GM10266 (cell line): ENCODE measurements around the gene PLA2G2C.

Experiments used
- DNase-seq: peaks from one replicate; pipeline ENCODE4 v3.0.0; 2012; ENCODE audit errors: extremely low spot score
- TF ChIP-seq, protein P1 (sequence below): IDR thresholded peaks from 2 replicates; pipeline ENCODE4 v1.5.1; 2012; ENCODE audit warnings: mild to moderate bottlenecking, low read depth; ENCODE audit not compliant: control insufficient read depth, insufficient read depth; ENCODE audit errors: missing control alignments

The PLA2G2C gene

DNA sequence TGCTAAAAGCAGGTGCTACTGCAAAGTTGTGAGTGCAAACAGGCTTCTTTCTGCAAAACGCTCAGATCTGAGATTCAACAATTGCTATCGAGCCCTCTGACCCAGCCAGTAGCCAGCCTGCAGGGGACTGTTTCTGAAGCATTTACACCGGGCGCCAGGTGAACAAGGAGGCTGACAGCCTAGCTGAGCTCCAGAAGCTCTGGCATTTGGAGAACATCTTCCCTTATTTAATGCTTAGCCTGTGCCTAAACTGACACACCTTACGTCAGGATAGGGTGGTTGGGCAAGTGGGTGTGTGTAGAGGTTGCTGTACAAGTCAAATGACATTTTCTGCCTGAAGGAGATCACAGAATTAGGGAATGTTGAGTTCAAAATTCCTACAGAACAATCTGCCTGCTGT, 15.8 kb upstream of the PLA2G2C start:
- TF ChIP-seq, protein P1, sequence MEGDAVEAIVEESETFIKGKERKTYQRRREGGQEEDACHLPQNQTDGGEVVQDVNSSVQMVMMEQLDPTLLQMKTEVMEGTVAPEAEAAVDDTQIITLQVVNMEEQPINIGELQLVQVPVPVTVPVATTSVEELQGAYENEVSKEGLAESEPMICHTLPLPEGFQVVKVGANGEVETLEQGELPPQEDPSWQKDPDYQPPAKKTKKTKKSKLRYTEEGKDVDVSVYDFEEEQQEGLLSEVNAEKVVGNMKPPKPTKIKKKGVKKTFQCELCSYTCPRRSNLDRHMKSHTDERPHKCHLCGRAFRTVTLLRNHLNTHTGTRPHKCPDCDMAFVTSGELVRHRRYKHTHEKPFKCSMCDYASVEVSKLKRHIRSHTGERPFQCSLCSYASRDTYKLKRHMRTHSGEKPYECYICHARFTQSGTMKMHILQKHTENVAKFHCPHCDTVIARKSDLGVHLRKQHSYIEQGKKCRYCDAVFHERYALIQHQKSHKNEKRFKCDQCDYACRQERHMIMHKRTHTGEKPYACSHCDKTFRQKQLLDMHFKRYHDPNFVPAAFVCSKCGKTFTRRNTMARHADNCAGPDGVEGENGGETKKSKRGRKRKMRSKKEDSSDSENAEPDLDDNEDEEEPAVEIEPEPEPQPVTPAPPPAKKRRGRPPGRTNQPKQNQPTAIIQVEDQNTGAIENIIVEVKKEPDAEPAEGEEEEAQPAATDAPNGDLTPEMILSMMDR = no peak
- DNase-seq = no peak

DNA sequence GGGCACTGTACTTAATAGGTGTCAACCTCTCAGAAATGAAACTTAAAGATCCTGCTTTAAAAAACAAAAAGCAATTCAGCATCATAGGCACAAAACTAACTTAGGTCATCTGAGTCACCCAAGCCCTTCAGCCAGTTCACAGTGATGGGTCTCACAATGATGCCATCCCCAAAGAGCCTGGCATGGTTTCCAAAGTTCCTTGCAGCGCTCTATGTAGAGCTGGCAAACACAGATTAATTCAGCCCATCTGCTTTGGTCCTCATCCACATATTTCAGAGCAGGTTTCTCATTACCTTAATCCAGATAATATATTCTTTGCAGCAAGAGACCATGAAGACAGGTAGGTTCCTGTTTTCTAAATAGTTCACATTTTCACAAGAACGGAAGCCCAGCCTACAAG, 14.6 kb upstream of the PLA2G2C start:
- TF ChIP-seq, protein P1 = no peak
- no peak for DNase-seq

DNA sequence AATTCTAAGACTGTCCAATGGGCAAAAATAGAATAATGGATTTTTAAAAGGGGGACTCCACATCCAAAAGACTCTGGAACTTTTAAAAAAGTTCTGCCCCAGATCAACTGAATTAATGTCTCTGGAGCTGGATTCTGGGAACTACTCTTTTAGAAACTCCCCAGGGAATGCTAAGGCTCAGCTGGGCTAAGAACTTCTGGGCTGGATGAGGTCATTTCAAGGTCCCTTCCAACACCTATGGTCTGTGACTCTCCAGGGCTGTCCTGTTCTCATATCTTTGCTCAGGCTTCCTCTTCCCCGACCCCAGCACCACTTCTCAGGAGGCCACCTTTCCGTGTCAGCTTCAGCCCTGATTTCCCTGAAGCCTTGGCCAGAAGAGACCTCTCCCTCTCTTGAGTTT, 13.5 kb upstream of the PLA2G2C start:
- DNase-seq = no peak
- TF ChIP-seq, protein P1 = no peak

DNA sequence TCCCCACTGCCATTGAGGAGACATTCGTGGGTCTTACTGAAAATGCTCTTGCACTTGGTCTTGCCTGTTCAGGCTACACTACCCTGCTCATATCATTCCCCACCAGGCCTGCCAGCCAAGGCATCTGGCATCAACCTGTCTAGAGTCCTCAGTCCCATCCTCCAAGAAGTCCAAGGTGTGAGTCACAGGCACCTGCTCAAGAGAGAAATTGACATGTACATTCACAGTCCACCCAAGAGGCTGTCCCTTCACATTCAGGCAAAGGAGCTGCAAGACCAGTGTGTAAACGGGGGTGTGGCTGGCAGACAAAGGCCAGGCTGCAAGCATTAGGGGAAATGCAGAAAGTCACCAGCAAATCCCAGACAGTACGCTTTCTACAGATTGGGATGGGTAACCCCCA, 13.1 kb upstream of the PLA2G2C start:
- TF ChIP-seq, protein P1 = no peak
- DNase-seq = no peak

DNA sequence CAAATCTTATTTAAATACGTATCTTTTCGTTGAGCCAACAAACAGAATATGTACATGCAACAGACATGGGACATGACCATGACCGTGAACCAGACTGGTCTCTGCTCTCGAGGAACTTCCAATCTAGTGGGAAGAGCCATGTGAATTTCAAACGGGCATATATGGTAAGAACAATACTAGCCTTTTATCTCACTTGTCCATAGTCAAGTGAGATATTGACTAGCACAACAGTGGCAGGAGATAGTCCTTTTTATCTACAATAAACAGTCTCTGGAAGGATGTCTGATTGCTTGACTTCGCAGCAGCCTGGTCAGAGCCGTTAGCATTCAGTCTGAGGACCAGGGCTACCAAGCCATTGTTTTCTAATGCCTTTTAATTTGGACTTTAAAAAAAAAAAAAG, 12.6 kb upstream of the PLA2G2C start:
- no peak for DNase-seq
- TF ChIP-seq, protein P1 = no peak

DNA sequence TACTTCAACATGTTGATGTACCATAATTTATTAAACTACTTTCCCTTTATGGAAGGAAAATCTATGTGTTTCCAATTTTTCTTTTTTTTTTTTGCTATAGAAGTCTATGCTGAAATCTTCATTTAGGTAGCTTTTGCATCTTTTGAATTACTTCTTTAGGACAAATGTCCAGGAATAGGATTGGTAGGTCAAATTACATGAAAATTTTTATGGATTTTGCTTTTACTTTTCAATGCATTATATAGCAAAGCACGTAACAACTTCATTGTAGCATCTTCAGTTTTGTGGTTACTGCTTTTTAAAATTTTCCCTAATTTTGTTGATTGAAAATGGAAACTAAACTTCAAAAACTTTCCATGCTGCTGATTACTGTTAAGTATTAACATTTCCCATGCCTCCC, 12.0 kb upstream of the PLA2G2C start:
- TF ChIP-seq, protein P1 = no peak

DNA sequence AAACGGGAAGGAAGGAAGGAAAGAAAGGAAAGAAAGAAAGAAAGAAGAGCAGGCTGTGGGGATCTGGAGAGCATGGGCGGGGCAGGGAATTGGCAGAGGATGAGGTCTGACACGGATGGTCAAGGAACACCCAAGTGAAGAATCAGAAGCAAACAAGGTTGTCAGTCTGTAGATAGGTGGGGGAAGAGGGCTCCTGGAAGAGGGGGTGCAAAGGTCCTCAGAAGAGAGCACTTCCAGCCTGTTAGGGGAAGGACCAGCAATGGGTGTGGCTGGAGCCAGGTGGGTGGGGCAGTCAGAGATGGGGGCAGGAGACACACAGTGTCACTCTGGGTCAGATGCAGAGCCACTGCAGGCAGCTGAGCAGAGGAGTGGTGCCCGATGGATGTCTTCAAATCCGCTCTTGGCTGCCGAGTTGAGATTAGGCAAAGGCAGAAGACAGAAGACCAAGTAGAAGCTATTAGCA, 11.0 kb upstream of the PLA2G2C start:
- TF ChIP-seq, protein P1 = no peak

More for the DNA sequence above, 12.0 kb upstream of the PLA2G2C start:
- no peak for DNase-seq

More for the DNA sequence above, 11.0 kb upstream of the PLA2G2C start:
- no peak for DNase-seq
